Esophagus muscularis mucosa (tissue), 4 donors: ENCODE results near the gene FGF12. TPM values are rescaled to one million over a fixed set of nuclear protein-coding genes. Genes with fewer than 3 reads are reported as not detected.

Experiments
- DNase-seq: peaks from one replicate; pipeline ENCODE4 v3.0.0-alpha.2; 2017; ENCODE audit errors: extremely low spot score
- H3K27ac ChIP-seq, 4 donors: fragments of 200-600 bp; sonication (generic); replicated peaks in 1 of 4; 1 replicate in 3 of 4; 2 replicates in 1 of 4; pipeline ENCODE4 v1.5.1; 2016 to 2019; ENCODE audit warnings: mild to moderate bottlenecking in 1 of 4
- H3K27me3 ChIP-seq, 4 donors: fragments of 200-600 bp; sonication (generic); one replicate each; pipeline versions ENCODE4 v1.5.1 to v1.6.0; 2016 to 2019
- H3K36me3 ChIP-seq, 4 donors: fragments of 200-600 bp; sonication (generic); one replicate each; pipeline ENCODE4 v1.5.1; 2016 to 2019
- H3K4me1 ChIP-seq, 4 donors: fragments of 200-600 bp; sonication (generic); one replicate each; pipeline ENCODE4 v1.5.1; 2016 to 2019
- H3K4me3 ChIP-seq, 4 donors: fragments of 200-600 bp; sonication (generic); 1 replicate in 2 of 4; 2 replicates in 2 of 4; pipeline ENCODE4 v1.5.1; 2016 to 2019; ENCODE audit warnings: mild to moderate bottlenecking in 4 of 4, moderate library complexity in 1 of 4
- H3K9me3 ChIP-seq, 4 donors: fragments of 200-600 bp; sonication (generic); 1 replicate in 3 of 4; 2 replicates in 1 of 4; pipeline ENCODE4 v1.5.1; 2016 to 2019
- EP300 ChIP-seq: sonication (generic); formaldehyde crosslinking; IDR thresholded peaks from one replicate; pipeline ENCODE4 v1.6.1; 2017; ENCODE audit warnings: antibody characterized with exemption
- POLR2A ChIP-seq: fragments of 450-650 bp; IDR thresholded peaks from one replicate; pipeline ENCODE4 v1.6.1; 2017; ENCODE audit warnings: antibody characterized with exemption, moderate library complexity, mild to moderate bottlenecking, low read depth
- POLR2AphosphoS5 ChIP-seq, 2 donors: sonication (generic); formaldehyde crosslinking; IDR thresholded peaks; one replicate each; pipeline ENCODE4 v1.6.1; 2017; ENCODE audit warnings: antibody characterized with exemption in 2 of 2
- WGBS: methylation state at CpG from one replicate; pipeline ENCODE4 v1.1.5; 2018; 5-methylcytosine and 5-hydroxymethylcytosine counted together
- intact Hi-C: fragments of 100-400 bp; cut with DNase I; formaldehyde crosslinking; loops from one replicate; pipeline ENCODE4 v1.15.1; 2023
- total RNA-seq, 4 donors: library from RNA; depleted of rRNA; stranded (reverse); fragments of >200 nt; gene quantifications; one replicate each; pipeline versions ENCODE4 v1.1.0 to v1.2.1, GENCODE V29; 2016
- TF ChIP-seq, protein P1 (sequence below), 3 experiments: fragments of 200-600 bp in 2 of 3; fragments of 450-650 bp in 1 of 3; sonication (generic) in 2 of 3; IDR thresholded peaks; one replicate each; pipeline ENCODE4 v1.5.1; 2017 to 2019; ENCODE audit warnings: antibody characterized with exemption in 3 of 3, mild to moderate bottlenecking in 2 of 3, moderate library complexity in 1 of 3

Gene FGF12
- total RNA-seq, 4 donors from 2014 or later = 4.6 to 19.5 (median 10.2) TPM

DNA sequence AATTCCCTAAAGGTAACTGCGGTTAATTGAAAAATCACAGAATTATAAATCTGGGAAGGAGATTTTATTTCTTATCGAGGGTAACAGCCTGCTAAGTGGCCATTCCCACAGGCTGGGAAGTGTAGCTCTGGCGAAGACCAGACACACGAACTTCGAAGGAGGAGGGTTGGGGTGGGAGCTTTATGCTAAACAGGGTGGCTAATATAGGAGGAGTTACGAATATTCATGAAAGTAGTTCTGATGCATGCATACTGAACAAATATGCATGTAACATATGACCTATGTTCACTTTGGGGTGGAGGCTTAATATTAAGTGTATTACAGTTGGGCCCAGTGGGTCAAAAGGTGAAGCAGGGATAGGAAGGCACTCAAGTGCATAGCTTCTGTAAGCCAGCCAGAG is 221.6 kb downstream of the FGF12 start:
- TF ChIP-seq EP300 (no peak), POLR2A (no peak), POLR2AphosphoS5 (IDR thresholded peaks at IDR 0.05) (no peak)
- TF ChIP-seq, protein P1, sequence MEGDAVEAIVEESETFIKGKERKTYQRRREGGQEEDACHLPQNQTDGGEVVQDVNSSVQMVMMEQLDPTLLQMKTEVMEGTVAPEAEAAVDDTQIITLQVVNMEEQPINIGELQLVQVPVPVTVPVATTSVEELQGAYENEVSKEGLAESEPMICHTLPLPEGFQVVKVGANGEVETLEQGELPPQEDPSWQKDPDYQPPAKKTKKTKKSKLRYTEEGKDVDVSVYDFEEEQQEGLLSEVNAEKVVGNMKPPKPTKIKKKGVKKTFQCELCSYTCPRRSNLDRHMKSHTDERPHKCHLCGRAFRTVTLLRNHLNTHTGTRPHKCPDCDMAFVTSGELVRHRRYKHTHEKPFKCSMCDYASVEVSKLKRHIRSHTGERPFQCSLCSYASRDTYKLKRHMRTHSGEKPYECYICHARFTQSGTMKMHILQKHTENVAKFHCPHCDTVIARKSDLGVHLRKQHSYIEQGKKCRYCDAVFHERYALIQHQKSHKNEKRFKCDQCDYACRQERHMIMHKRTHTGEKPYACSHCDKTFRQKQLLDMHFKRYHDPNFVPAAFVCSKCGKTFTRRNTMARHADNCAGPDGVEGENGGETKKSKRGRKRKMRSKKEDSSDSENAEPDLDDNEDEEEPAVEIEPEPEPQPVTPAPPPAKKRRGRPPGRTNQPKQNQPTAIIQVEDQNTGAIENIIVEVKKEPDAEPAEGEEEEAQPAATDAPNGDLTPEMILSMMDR (IDR thresholded peaks at IDR 0.05) = no peak
- H3K4me3 ChIP-seq = no peak overlapping the region
- peaks cover 0 to 5% (median 0%) of the 10 kb centered on the region in 4 donors for H3K9me3 ChIP-seq
- H3K4me1 ChIP-seq = peaks cover 0 to 8% (median 0%) of the 10 kb centered on the region in 4 donors
- no peak for DNase-seq
- intact Hi-C loops = no loop called here
- H3K36me3 ChIP-seq = no peaks in the 10 kb centered on the region
- 72% methylated on average over 6 of the region's 6 CpGs for WGBS
- no peaks in the 10 kb centered on the region for H3K27me3 ChIP-seq
- no peak overlapping the region for H3K27ac ChIP-seq

GRCh38 chr3:192501401-192501800 is 225.9 kb downstream of the FGF12 start:
- Histone ChIP-seq H3K27ac (no peak overlapping the region), H3K36me3 (no peaks in the 10 kb centered on the region), H3K9me3 (no peaks in the 10 kb centered on the region), H3K4me1 (peaks cover 0 to 8% (median 0%) of the 10 kb centered on the region in 4 donors), H3K27me3 (no peaks in the 10 kb centered on the region), H3K4me3 (no peak overlapping the region)
- TF ChIP-seq EP300 (no peak), POLR2A (no peak), POLR2AphosphoS5 (IDR thresholded peaks at IDR 0.05) (no peak)
- TF ChIP-seq, protein P1 (IDR thresholded peaks at IDR 0.05) = no peak
- 71% methylated on average over 3 of the region's 3 CpGs for WGBS
- DNase-seq = no peak
- intact Hi-C loops = no loop called here

GRCh38 chr3:192496905-192497587 is 230.3 kb downstream of the FGF12 start:
- Histone ChIP-seq H3K4me3 (no peak overlapping the region), H3K27ac (no peak overlapping the region), H3K4me1 (peaks cover 0 to 6% (median 0%) of the 10 kb centered on the region in 4 donors), H3K9me3 (no peaks in the 10 kb centered on the region), H3K27me3 (no peaks in the 10 kb centered on the region), H3K36me3 (no peaks in the 10 kb centered on the region)
- DNase-seq = no peak
- intact Hi-C loops = no loop called here
- 68% methylated on average over 7 of the region's 7 CpGs for WGBS
- TF ChIP-seq EP300 (no peak), POLR2AphosphoS5 (IDR thresholded peaks at IDR 0.05) (no peak), POLR2A (no peak)
- TF ChIP-seq, protein P1 (IDR thresholded peaks at IDR 0.05) = no peak

DNA sequence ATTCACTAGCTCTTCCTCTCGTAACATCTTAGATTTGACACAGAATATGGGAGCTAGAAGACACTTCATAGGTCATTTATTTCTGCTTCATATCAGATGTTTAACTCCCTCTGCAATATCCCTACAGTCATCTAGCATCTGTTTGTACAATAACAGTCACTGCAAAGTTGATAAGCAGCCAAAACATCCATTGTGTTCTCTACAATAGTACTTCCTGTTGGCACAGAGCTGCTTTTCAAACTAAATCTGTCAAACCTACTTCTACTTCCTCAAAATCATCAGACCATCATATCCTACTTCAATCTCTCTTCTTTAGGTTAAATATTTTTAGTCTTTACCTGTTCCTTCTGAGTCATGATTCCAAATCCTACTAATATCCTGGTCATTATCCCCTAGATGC is 233.2 kb downstream of the FGF12 start:
- H3K4me1 ChIP-seq = peaks cover 0 to 4% (median 0%) of the 10 kb centered on the region in 4 donors
- DNase-seq = no peak
- no peaks in the 10 kb centered on the region for H3K27me3 ChIP-seq
- H3K9me3 ChIP-seq = no peaks in the 10 kb centered on the region
- H3K27ac ChIP-seq = no peak overlapping the region
- H3K4me3 ChIP-seq = no peak overlapping the region
- intact Hi-C loops = no loop called here
- H3K36me3 ChIP-seq = no peaks in the 10 kb centered on the region
- TF ChIP-seq, protein P1 (IDR thresholded peaks at IDR 0.05) = no peak
- TF ChIP-seq EP300 = no peak
- no peak for TF ChIP-seq POLR2AphosphoS5 (IDR thresholded peaks at IDR 0.05)
- TF ChIP-seq POLR2A = no peak
- 38% methylated on average over 1 of the region's 1 CpG for WGBS
